PC-9 (cell line): ENCODE results near the gene AUTS2.

Source experiments
- EZH2 ChIP-seq: fragments of 200-600 bp; sonication (generic); IDR thresholded peaks from 2 replicates; pipeline ENCODE4 v1.8.0; 2017; ENCODE audit warnings: antibody characterized with exemption, low read depth
- TF ChIP-seq, protein P1 (sequence below): fragments of 200-600 bp; sonication (generic); conservative IDR thresholded peaks from 2 replicates; pipeline ENCODE4 v1.6.1; 2017; ENCODE audit warnings: mixed run types, antibody characterized with exemption, mild to moderate bottlenecking, moderate library complexity

DNA sequence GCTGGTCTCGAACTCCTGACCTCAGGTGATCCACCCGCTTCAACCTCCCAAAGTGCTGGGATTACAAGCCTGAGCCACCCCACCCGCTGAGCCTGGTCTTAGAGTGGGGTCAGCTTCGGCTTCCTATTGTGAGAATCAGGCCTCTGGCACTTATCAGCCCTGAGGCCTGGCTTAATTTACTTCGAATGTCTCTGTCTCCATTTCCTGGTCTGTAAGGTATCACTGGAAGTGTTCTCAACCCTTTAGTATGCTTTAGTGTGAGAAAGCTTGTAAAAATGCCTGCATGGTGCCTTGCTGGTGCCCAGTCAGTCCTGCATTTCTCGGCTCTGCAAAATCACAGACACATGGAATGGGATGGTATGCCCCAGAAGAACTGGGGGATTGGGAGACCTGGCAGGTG lies 862.3 kb downstream of the AUTS2 start:
- TF ChIP-seq, protein P1, sequence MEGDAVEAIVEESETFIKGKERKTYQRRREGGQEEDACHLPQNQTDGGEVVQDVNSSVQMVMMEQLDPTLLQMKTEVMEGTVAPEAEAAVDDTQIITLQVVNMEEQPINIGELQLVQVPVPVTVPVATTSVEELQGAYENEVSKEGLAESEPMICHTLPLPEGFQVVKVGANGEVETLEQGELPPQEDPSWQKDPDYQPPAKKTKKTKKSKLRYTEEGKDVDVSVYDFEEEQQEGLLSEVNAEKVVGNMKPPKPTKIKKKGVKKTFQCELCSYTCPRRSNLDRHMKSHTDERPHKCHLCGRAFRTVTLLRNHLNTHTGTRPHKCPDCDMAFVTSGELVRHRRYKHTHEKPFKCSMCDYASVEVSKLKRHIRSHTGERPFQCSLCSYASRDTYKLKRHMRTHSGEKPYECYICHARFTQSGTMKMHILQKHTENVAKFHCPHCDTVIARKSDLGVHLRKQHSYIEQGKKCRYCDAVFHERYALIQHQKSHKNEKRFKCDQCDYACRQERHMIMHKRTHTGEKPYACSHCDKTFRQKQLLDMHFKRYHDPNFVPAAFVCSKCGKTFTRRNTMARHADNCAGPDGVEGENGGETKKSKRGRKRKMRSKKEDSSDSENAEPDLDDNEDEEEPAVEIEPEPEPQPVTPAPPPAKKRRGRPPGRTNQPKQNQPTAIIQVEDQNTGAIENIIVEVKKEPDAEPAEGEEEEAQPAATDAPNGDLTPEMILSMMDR = no peak
- no peak for TF ChIP-seq EZH2
